Heart right ventricle (tissue), 16 donors: Measurements from ENCODE around the gene SELENOF. TPM values are rescaled to one million over a fixed set of nuclear protein-coding genes. Genes with fewer than 3 reads are reported as not detected.
A peak's percentile ranks its signal among the peaks of the same experiment; 100 is the strongest.

ENCODE experiments used
- ATAC-seq, 8 donors: fragments of 200-7000 bp; cut with Tn5 transposase; one replicate each; pipeline ENCODE4 v1.9.1; 2020; ENCODE audit warnings: mild to moderate bottlenecking in 8 of 8, moderate library complexity in 8 of 8, moderate number of reproducible peaks in 1 of 8
- DNase-seq, 2 donors: peaks; one replicate each; pipeline ENCODE4 v3.0.0-alpha.2; 2020
- H3K27ac ChIP-seq, 10 donors: fragments of 200-600 bp; sonication (generic) in 2 of 10; one replicate each; pipeline versions ENCODE4 v1.5.0 to v1.8.0; 2020 to 2022; ENCODE audit warnings: mild to moderate bottlenecking in 3 of 10
- H3K27me3 ChIP-seq, 7 donors: fragments of 200-600 bp; one replicate each; pipeline ENCODE4 v1.8.0; 2021 to 2022; ENCODE audit warnings: mild to moderate bottlenecking in 2 of 7
- H3K36me3 ChIP-seq, 9 donors: fragments of 200-600 bp; sonication (generic) in 1 of 9; one replicate each; pipeline versions ENCODE4 v1.5.0 to v1.8.0; 2020 to 2022; ENCODE audit warnings: mild to moderate bottlenecking in 2 of 9
- H3K4me1 ChIP-seq, 9 donors: fragments of 200-600 bp; sonication (generic) in 1 of 9; one replicate each; pipeline versions ENCODE4 v1.5.0 to v1.8.0; 2020 to 2022; ENCODE audit warnings: mild to moderate bottlenecking in 4 of 9
- H3K4me3 ChIP-seq, 10 donors: fragments of 200-600 bp; sonication (generic) in 2 of 10; one replicate each; pipeline versions ENCODE4 v1.5.0 to v1.8.0; 2020 to 2022; ENCODE audit warnings: mild to moderate bottlenecking in 7 of 10, moderate library complexity in 2 of 10
- H3K9me3 ChIP-seq, 11 donors: fragments of 200-600 bp in 10 of 11; sonication (generic) in 2 of 11; one replicate each; pipeline versions ENCODE4 v1.5.0 to v1.8.0; 2013 to 2022; ENCODE audit warnings: mild to moderate bottlenecking in 2 of 11, control low read depth in 1 of 11, moderate library complexity in 1 of 11
- WGBS, 2 donors: extraction: QIAGEN DNeasy Blood & Tissue Kit; methylation state at CpG; one replicate each; pipeline ENCODE4 v1.1.7; 2013; ENCODE audit warnings: inconsistent platforms in 1 of 2; 5-methylcytosine and 5-hydroxymethylcytosine counted together
- intact Hi-C, 10 donors: fragments of 100-400 bp; cut with DNase I; formaldehyde crosslinking; loops; one replicate each; pipeline versions ENCODE4 v1.11.1 to v1.14.2; 2022
- polyA plus RNA-seq, 2 donors: library from polyadenylated mRNA; stranded (reverse); fragments of 200-250 nt; gene quantifications; one replicate each; pipeline ENCODE4 v1.2.3, GENCODE V29; 2013
- total RNA-seq, 10 donors: library from RNA; stranded (reverse); fragmentation: NEBNext Ultra II Directional in 3 of 10; extraction: Animal tissue kit (Norgen Biotek cat#: 25700) in 3 of 10; gene quantifications; one replicate each; pipeline versions ENCODE4 v1.2.1 to v1.2.4, GENCODE V29; 2021 to 2023
- TF ChIP-seq, protein P1 (sequence below), 9 donors: fragments of 200-600 bp; sonication (generic) in 2 of 9; IDR thresholded peaks; one replicate each; pipeline versions ENCODE4 v1.5.0 to v1.8.0; 2021 to 2022; ENCODE audit warnings: antibody characterized with exemption in 9 of 9, mild to moderate bottlenecking in 5 of 9, moderate library complexity in 1 of 9
- donor health status: Arrhythmogenic right ventricular cardiomyopathy.
- donor health status: ischemic (EF 13 %, LVEDD 7.1; RV severe dilation, severe dysfunction).
- donor health status: healthy with polysubstance abuse.
- donor health status: DM: no; HTN: yes; CAD: no.
- donor health status: DM: no; HTN: no; CAD: no.
- donor health status: ischemic (EF 25% LVEDD 6.9; RV normal size, moderate dysfunction).
- donor health status: ischemic (EF 25% LVEDD 5.7; RV mildly dilated, moderate dysfunction).
- donor health status: healthy.
- donor health status: DM: yes; HTN: yes; CAD: no.
- donor health status: Ischemic cardiomyopathy.
- donor health status: ischemic (EF 35%, LVEDD 5.7; RV mildly dilated, moderate dysfunction).
- donor health status: nonischemic (EF 11% LVEDD 7.7; RV severe dilation, severe dysfunction).
- donor health status: DM: yes; HTN: yes; CAD: no.
- donor health status: PGD.
- donor health status: ischemic (EF 29% LVEDD 5.4; RV normal size, mild dysfunction).
- donor health status: nonischemic (EF 23%, LVEDD 6.1; RV moderate dilation, normal function).

Gene SELENOF
- total and polyA plus RNA-seq, 12 donors: 48.2 to 104 (median 73.4) TPM

DNA sequence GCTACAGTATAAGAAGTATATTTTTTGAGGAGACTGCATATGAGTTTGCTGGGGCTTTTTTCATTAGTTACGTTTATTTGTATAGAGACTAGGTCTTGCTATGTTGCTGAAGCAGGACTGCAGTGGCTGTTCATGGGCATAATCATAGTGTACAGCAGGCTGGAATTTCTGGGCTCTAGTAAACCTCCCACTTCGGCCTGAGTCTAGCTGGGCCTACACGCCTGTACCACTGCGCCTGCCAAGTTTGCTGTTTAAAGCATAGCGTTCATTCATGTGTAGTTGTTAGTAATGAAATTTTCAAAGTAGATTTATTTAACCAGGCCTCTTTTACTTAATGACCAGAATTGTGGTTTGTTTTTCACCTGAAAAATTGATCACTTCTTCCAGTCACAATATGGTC, 34.3 kb upstream of the SELENOF start:
- H3K27ac ChIP-seq: peak overlapping the region in 3 of 10 donors; percentile 13 to 33 (median 24)
- H3K9me3 ChIP-seq: no peaks in the 10 kb centered on the region
- no peaks in the 10 kb centered on the region for H3K36me3 ChIP-seq
- TF ChIP-seq, protein P1, sequence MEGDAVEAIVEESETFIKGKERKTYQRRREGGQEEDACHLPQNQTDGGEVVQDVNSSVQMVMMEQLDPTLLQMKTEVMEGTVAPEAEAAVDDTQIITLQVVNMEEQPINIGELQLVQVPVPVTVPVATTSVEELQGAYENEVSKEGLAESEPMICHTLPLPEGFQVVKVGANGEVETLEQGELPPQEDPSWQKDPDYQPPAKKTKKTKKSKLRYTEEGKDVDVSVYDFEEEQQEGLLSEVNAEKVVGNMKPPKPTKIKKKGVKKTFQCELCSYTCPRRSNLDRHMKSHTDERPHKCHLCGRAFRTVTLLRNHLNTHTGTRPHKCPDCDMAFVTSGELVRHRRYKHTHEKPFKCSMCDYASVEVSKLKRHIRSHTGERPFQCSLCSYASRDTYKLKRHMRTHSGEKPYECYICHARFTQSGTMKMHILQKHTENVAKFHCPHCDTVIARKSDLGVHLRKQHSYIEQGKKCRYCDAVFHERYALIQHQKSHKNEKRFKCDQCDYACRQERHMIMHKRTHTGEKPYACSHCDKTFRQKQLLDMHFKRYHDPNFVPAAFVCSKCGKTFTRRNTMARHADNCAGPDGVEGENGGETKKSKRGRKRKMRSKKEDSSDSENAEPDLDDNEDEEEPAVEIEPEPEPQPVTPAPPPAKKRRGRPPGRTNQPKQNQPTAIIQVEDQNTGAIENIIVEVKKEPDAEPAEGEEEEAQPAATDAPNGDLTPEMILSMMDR (IDR thresholded peaks at IDR 0.05): no peak
- H3K27me3 ChIP-seq: no peaks in the 10 kb centered on the region
- WGBS, 2 donors: 39 to 61% methylated on average over 5 of the region's 5 CpGs
- intact Hi-C loops: no loop called here
- peak; percentile 65 to 99 (median 89) for ATAC-seq
- no peak overlapping the region for H3K4me3 ChIP-seq
- DNase-seq: peak in 1 of 2 donors; percentile 47
- peaks cover 0 to 20% (median under 1%) of the 10 kb centered on the region in 9 donors for H3K4me1 ChIP-seq

DNA sequence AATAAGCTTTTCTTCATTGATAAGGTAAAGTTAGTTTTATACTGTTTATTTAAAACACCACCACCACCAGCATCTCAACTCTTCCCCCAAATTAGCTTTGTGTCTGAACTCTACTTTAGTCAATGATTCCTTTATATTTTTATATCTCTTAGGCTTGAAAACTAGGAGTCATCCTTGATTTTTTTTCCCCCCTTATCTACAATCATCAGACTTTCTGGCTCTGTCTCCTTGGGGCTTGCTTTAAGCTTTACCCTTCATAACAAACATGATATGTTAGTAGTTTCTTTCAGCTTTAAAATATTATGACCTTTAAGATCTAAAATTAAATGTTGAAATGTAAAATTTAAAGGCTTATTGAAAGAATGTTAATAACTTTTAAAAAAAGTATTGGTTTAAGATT, 28.8 kb upstream of the SELENOF start:
- Histone ChIP-seq H3K36me3 (no peaks in the 10 kb centered on the region), H3K27me3 (no peaks in the 10 kb centered on the region), H3K27ac (no peak overlapping the region), H3K9me3 (no peaks in the 10 kb centered on the region), H3K4me1 (peaks cover 0 to 14% (median 0%) of the 10 kb centered on the region in 9 donors), H3K4me3 (no peak overlapping the region)
- TF ChIP-seq, protein P1 (IDR thresholded peaks at IDR 0.05): no peak
- ATAC-seq: no peak
- intact Hi-C loops: no loop called here
- no peak for DNase-seq

DNA sequence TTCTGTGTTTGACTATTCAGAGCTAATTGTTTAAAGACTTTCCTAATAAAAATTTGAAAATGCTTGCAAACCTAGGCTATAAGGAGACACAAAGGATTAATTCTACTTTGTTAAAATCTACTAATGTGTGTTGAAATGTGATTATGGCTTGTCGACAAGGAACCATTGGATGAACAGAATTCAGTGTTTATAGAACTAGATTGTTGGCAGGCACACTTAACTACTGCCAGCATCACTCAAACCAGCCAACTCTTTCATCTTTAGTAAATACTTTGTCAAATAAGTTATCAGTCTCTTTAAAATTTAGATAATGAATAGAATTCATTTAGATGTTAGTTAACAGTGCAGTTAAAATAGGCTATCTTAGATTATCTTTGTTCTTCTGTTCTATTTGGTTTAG, 28.1 kb upstream of the SELENOF start:
- H3K27ac ChIP-seq: no peak overlapping the region
- no peak overlapping the region for H3K4me3 ChIP-seq
- H3K9me3 ChIP-seq: no peaks in the 10 kb centered on the region
- H3K4me1 ChIP-seq: peaks cover 0 to 7% (median 0%) of the 10 kb centered on the region in 9 donors
- no peaks in the 10 kb centered on the region for H3K27me3 ChIP-seq
- intact Hi-C loops: no loop called here
- 34 to 44% methylated on average over 1 of the region's 1 CpG for WGBS, 2 donors
- DNase-seq (no peak), ATAC-seq (no peak)
- no peaks in the 10 kb centered on the region for H3K36me3 ChIP-seq
- TF ChIP-seq, protein P1 (IDR thresholded peaks at IDR 0.05): no peak

DNA sequence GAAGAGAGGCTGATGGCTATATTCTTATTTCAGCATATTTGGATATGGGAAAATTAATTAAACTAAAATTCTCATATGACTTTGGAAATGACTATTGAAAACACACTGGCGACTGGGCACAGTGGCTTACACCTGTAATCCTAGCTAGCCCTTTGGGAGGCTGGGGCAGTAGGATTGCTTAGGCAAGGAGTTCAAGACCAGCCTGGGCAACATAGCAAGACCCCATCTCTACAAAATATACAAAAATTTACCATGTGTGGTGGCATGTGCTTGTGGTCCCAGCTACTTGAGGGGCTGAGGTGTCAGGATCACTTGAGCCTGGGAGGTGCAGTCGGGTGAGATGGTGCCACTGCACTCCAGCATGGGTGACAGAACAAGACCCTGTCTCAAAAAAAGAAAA, 26.7 kb upstream of the SELENOF start:
- H3K4me1 ChIP-seq: peaks cover 0 to 7% (median 0%) of the 10 kb centered on the region in 9 donors
- WGBS, 2 donors: 97 to 100% methylated on average over 2 of the region's 2 CpGs

More for the DNA sequence above, 26.7 kb upstream of the SELENOF start:
- DNase-seq (no peak), ATAC-seq (no peak)
- no peak overlapping the region for H3K27ac ChIP-seq
- H3K36me3 ChIP-seq: no peaks in the 10 kb centered on the region
- no peaks in the 10 kb centered on the region for H3K27me3 ChIP-seq
- intact Hi-C loops: no loop called here
- no peak overlapping the region for H3K4me3 ChIP-seq
- no peaks in the 10 kb centered on the region for H3K9me3 ChIP-seq
- TF ChIP-seq, protein P1 (IDR thresholded peaks at IDR 0.05): no peak
